Forelimb muscle (tissue), 1 donor: ENCODE results near the gene VSTM4. TPM values are rescaled to one million over a fixed set of nuclear protein-coding genes. Genes with fewer than 3 reads are reported as not detected.

Source experiments
- DNase-seq: peaks from one replicate; pipeline ENCODE4 v3.0.0-alpha.2; 2013; ENCODE audit warnings: low read depth
- polyA plus RNA-seq: library from polyadenylated mRNA; unstranded; fragments of 120-200 nt; gene quantifications from one replicate; pipeline ENCODE4 v1.2.1, GENCODE V29; 2013; ENCODE audit not compliant: insufficient read length

Gene VSTM4
- polyA plus RNA-seq, 1 donor = 40.9 TPM

GRCh38 chr10:49008505-49009198, 106.7 kb downstream of the VSTM4 start:
- DNase-seq = no peak

- DNase-seq = no peak
Measured at GRCh38 chr10:49008091-49008490, 107.2 kb downstream of the VSTM4 start.

- no peak for DNase-seq
Measured at GRCh38 chr10:49007129-49007528, 108.2 kb downstream of the VSTM4 start.

- no peak for DNase-seq
Measured at GRCh38 chr10:49005270-49005669, 110.1 kb downstream of the VSTM4 start.

GRCh38 chr10:49001870-49002672, 113.3 kb downstream of the VSTM4 start:
- no peak for DNase-seq

- DNase-seq = no peak
Measured at GRCh38 chr10:49001402-49001801, 113.9 kb downstream of the VSTM4 start.

- DNase-seq = no peak
Measured at GRCh38 chr10:49000437-49001398, 114.6 kb downstream of the VSTM4 start.

- no peak for DNase-seq
Measured at GRCh38 chr10:48999346-48999745, 116.0 kb downstream of the VSTM4 start.

GRCh38 chr10:48996329-48996728, 119.0 kb downstream of the VSTM4 start:
- DNase-seq = no peak

GRCh38 chr10:48993627-48994026, 121.7 kb downstream of the VSTM4 start:
- no peak for DNase-seq

- no peak for DNase-seq
Measured at GRCh38 chr10:48990226-48990625, 125.1 kb downstream of the VSTM4 start.

GRCh38 chr10:48985621-48986158, 129.6 kb downstream of the VSTM4 start:
- DNase-seq = no peak

- no peak for DNase-seq
Measured at GRCh38 chr10:48983648-48984351, 131.5 kb downstream of the VSTM4 start.

GRCh38 chr10:48982584-48982983, 132.7 kb downstream of the VSTM4 start:
- DNase-seq = no peak

- no peak for DNase-seq
Measured at GRCh38 chr10:48981310-48981907, 133.9 kb downstream of the VSTM4 start.

GRCh38 chr10:48978318-48978717, 137.0 kb downstream of the VSTM4 start:
- no peak for DNase-seq

GRCh38 chr10:48976196-48976595, 139.1 kb downstream of the VSTM4 start:
- no peak for DNase-seq

GRCh38 chr10:48974510-48975156, 140.7 kb downstream of the VSTM4 start:
- no peak for DNase-seq

GRCh38 chr10:48973065-48973464, 142.3 kb downstream of the VSTM4 start:
- DNase-seq = no peak

- no peak for DNase-seq
Measured at GRCh38 chr10:48970654-48971053, 144.7 kb downstream of the VSTM4 start.
